ENCODE results near the gene TMPRSS11E.
"Not testable (repeated sequence)": the region's sequence is repeated elsewhere in the genome, so short reads cannot be mapped to it uniquely, and the experiment has no call there.

Gene TMPRSS11E

DNA sequence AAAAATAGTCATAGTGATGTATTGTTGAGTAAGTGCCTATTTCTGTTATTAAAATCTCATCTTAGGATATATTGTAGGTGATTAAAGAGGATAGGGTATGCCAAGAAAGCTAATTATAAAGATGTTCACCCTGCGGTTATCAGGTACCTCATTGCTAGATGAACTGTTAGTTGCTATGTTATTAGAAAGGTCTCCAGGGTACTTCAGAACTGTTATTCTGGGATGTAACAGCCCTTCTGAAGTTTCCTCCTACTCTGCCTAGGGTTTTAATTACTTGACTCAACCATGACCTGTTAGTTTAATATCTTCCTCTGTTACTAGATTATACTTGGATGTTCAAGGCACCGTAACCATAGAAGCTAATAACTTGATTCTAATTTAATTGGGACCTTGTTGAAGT, 15.4 kb downstream of the TMPRSS11E start:
- DNase-seq (ENCODE audit: low read depth) = no peak

DNA sequence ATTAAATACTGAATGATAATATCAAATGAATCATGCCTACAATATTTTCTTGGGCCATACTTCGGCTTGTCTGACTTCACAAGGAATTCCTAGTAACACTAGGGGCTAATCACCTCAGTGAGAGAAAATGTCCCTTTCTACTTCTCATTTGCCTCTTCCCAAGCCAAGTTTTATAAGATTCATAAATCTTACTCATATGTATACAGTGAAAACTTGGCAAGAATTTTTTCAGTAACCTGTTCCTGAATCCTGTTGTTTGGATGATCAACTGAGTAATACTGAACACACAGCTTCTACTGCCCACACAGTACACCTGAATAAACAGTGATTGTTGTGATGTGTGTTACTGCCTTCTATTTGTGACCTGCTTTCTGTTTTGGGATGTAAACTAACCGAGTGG, 16.5 kb downstream of the TMPRSS11E start:
- no peak for DNase-seq (ENCODE audit: low read depth)

DNA sequence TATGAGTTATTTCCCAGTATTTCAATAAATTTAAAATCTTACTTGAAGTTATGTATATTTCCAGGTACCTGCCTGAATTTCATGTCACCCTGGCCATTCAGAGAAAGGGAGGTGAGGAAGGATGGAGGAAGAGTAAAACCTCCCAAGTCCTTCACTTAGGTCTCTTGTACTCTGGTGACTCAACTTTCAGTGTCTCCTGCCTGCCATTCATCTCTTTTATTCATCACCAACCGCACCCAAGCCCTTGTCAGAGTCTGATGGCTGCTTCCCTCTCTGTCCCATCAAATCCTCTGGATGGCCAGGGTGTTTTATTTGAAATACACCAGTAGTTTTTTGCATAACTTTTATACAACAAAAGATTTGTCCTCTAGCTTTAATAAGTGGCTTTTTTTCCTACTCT, 17.8 kb downstream of the TMPRSS11E start:
- no peak for DNase-seq (ENCODE audit: low read depth)

DNA sequence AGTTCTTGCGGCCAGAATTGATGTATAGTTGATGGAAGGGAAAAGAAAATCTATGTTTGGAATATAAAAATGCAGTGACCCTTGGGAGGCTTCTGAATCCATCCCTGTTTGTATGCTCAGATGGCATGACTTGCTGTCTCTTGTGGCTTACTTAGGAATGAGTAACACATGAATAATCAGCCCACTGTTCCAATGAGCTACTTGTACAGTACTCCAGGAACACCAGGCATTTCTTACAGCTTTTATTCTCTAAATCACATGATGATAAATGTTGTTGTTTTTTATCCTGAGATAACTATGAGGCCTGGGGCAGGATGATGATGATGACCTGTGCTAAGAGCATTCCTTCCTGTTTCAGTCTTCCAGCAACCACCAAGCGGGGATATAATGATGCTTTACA, 18.9 kb downstream of the TMPRSS11E start:
- no peak for DNase-seq (ENCODE audit: low read depth)

GRCh38 chr4:68466751-68467150, 19.5 kb downstream of the TMPRSS11E start:
- no peak for DNase-seq (ENCODE audit: low read depth)

DNA sequence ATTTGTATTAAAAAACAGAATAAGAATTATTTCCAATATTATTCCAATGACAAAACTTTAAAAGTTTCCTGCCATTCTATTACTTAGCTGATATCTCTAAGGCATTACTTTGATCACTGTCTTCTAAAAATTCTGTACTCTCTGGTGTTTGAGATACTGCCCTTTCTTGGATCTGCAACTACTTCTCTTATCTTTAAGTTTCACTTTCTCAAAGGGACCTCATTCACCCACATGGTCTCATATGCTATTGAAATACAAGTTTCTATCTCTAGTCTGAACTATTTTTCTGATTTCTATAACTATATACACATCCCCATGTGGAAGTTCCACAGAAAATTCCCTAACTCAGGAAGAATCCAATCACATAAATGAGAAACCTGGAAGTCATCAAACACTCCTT, 22.2 kb downstream of the TMPRSS11E start:
- DNase-seq (ENCODE audit: low read depth) = no peak

DNA sequence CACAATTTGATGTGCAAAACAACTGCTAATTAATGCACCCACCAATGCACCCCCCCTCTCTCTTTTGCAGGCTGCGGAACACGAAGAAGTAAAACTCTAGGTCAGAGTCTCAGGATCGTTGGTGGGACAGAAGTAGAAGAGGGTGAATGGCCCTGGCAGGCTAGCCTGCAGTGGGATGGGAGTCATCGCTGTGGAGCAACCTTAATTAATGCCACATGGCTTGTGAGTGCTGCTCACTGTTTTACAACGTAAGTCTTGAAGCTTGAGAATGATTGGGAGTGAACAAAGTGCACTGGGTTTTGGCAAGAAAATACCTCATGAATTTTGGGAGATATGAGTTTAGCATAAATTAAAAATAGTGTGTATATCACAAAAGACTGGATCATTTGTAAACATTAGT, 28.9 kb downstream of the TMPRSS11E start:
- no peak for DNase-seq (ENCODE audit: low read depth)

DNA sequence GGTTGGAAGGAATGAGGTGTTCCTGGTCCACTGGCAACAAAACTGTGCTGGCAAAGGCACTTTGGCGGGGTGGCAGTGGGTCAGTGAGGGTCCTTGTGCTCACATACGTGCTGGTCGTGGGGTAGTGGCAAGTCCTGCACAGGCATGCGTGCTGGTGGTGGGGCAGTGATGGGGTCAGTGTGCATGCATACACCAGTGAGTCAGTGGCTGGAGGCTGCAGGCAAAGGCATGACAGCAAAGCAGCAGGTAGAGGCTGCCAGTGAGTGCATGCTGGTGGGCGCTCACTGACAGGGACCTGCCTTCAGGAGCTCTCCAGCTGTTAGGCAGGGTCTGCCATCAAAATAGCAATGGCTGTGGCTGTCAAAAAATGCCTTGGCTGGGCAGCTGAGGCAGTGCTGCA, 42.1 kb downstream of the TMPRSS11E start:
- no peak for DNase-seq (ENCODE audit: low read depth)

DNA sequence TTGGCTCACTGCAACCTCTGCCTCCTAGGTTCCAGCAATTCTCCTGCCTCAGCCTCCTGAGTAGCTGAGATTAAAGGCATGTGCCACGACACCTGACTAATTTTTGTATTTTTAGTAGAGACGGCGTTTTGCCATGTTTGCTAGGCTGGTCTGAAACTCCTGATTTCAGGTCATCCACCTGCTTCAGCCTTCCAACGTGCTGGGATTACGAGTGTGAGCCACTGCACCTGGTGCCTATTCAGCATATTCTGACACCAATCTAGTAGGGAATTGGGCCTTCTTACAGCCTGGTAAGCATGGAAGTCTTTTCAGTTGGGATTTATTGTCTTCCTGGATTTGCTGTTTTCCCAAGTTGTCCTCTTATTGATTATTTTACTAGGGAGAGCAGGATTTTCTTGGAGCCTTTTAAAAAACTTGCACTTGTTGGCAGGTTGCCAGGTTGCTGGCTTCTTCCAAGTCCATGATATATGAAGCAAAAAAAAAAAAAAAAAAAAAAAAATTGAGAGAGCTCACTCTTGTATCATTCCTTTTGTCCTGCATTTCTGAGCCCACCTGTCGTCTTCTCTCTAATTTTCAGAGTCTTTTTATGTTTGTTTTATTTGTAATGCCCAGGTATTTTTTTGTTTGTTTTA, 43.7 kb downstream of the TMPRSS11E start:
- no peak for DNase-seq (ENCODE audit: low read depth)

DNA sequence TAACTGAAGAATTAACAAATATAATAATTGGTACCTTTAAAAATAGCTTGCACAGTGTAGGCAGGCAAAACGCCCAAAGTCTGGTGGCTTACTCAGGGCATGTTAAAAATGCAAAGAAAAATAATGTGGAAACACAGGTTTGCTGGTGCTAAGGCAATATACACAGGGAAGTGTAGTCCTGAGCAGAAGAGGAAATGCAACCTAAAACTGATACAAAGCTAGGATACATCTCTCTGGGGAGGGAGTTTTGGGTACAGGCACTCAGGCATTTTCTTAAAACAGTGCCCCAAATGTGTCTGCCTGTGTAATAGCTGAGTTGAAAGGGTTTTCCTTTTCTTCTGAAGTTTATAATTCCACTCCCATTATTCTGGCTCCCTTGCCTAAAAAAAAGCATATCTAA, 47.4 kb downstream of the TMPRSS11E start:
- no peak for DNase-seq (ENCODE audit: low read depth)

- DNase-seq (ENCODE audit: low read depth) = peak; percentile 27
These were observed 51.2 kb downstream of the TMPRSS11E start for GRCh38 chr4:68498413-68499007.

DNA sequence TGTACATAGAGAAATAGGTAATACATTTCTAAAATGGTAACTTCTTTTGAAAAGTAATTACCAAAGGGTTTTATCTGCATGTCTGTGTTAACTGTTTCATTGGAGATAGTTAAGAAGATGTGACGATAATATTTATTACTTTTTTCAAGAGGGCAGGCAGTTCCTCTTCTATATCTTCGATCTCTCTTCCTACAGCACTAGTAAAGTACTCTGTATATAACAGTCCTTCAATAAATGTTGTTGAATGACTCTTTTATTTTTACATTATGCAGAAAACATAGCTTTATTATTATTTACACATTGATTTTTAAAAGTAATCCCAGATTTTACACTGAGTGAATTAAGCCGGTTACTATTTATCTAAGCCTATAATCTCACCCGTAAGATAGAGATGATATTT, 51.8 kb downstream of the TMPRSS11E start:
- DNase-seq (ENCODE audit: low read depth) = no peak

DNA sequence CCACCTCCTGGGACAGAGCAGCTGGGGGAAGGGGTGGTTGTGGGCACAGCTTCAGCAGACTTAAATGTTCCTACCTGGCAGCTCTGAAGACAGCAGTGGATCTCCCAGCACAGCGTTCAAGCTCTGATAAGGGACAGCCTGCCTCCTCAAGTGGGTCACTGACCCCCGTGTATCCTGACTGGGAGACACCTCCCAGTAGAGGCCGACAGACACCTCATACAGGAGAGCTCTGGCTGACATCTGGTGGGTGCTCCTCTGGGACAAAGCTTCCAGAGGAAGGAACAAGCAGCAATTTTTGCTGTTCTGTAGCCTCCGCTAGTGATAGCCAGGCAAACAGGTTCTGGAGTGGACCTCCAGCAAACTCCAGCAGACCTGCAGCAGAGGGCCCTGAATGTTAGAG, 56.2 kb downstream of the TMPRSS11E start:
- DNase-seq (ENCODE audit: low read depth) = not testable (repeated sequence)

DNA sequence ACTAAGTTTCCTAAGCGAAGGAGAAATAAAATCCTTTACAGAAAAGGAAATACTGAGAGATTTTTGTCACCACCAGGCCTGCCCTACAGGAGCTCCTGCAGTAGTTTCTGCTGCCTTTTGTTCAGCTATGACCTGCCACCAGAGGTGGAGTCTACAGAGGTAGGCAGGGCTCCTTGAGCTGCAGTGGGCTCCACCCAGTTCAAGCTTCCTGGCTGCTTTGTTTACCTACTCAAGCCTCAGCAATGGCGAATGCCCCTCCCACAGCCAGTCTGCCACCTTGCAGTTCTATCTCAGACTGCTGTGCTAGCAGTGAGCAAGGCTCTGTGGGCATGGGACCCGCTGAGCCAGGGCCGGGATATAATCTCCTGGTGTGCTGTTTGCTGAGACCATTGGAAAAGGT, 57.6 kb downstream of the TMPRSS11E start:
- not testable (repeated sequence) for DNase-seq (ENCODE audit: low read depth)

GRCh38 chr4:68505452-68505851, 58.2 kb downstream of the TMPRSS11E start:
- not testable (repeated sequence) for DNase-seq (ENCODE audit: low read depth)

DNA sequence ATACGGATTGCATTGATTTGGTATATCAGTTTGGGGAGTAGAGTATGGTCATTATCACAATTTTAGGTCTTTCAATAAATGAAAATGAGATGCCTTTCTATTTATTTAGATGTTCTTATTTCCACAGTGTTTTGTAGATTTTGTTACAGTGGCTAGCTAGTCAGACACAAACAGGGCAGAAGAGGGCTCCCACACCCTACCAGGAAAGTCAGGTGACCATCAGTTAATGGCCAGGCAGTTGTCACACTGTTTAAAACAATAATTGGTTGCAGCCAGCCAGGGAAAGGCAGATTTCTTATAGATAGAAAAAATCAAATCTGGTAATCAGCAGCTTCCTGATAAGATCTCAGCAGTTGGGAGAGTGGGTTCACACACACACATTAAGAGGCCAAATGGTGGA, 71.6 kb downstream of the TMPRSS11E start:
- DNase-seq (ENCODE audit: low read depth) = no peak

- no peak for DNase-seq (ENCODE audit: low read depth)
These were observed 73.7 kb downstream of the TMPRSS11E start for GRCh38 chr4:68520985-68521384.

GRCh38 chr4:68522232-68522631, 75.0 kb downstream of the TMPRSS11E start:
- DNase-seq (ENCODE audit: low read depth) = not testable (repeated sequence)

- DNase-seq (ENCODE audit: low read depth) = no peak
These were observed 88.7 kb downstream of the TMPRSS11E start for GRCh38 chr4:68535974-68536373.

GRCh38 chr4:68536375-68536774, 89.1 kb downstream of the TMPRSS11E start:
- no peak for DNase-seq (ENCODE audit: low read depth)

GRCh38 chr4:68542742-68543141, 95.5 kb downstream of the TMPRSS11E start:
- not testable (repeated sequence) for DNase-seq (ENCODE audit: low read depth)

Measured in stimulated activated CD8-positive, alpha-beta memory T cell treated with anti-CD3 and anti-CD28 coated beads, Interleukin-7, amount 100 ng/mL, for 24 hours (primary cell).